Spleen (tissue), 11 donors: Measurements from ENCODE around the gene KLK7. TPM values are rescaled to one million over a fixed set of nuclear protein-coding genes. Genes with fewer than 3 reads are reported as not detected.

Experiments used
- DNase-seq: peaks from one replicate; pipeline ENCODE4 v3.0.0-alpha.2; 2020
- H3K27ac ChIP-seq, 8 donors: fragments of 200-600 bp; sonication (generic) in 7 of 8; 1 replicate in 4 of 8; 2 replicates in 4 of 8; pipeline versions ENCODE4 v1.5.0 to v1.8.0; 2016 to 2021; ENCODE audit warnings: inconsistent platforms in 4 of 8, mild to moderate bottlenecking in 4 of 8, moderate library complexity in 1 of 8
- H3K27me3 ChIP-seq, 7 donors: fragments of 200-600 bp; sonication (generic) in 6 of 7; replicated peaks in 1 of 7; 1 replicate in 4 of 7; 2 replicates in 3 of 7; pipeline versions ENCODE4 v1.5.0 to v1.8.0; 2016 to 2021; ENCODE audit warnings: inconsistent platforms in 3 of 7, mild to moderate bottlenecking in 1 of 7
- H3K36me3 ChIP-seq, 6 donors: fragments of 200-600 bp; sonication (generic) in 5 of 6; 1 replicate in 4 of 6; 2 replicates in 2 of 6; pipeline versions ENCODE4 v1.5.0 to v1.8.0; 2016 to 2021; ENCODE audit warnings: inconsistent platforms in 2 of 6
- H3K4me1 ChIP-seq, 6 donors: fragments of 200-600 bp; sonication (generic) in 5 of 6; 1 replicate in 3 of 6; 2 replicates in 3 of 6; pipeline versions ENCODE4 v1.5.0 to v1.8.0; 2016 to 2021; ENCODE audit warnings: inconsistent platforms in 3 of 6
- H3K4me3 ChIP-seq, 8 donors: fragments of 200-600 bp; sonication (generic) in 7 of 8; 1 replicate in 4 of 8; 2 replicates in 4 of 8; pipeline versions ENCODE4 v1.5.0 to v1.8.0; 2016 to 2021; ENCODE audit warnings: inconsistent platforms in 4 of 8, mild to moderate bottlenecking in 4 of 8, moderate library complexity in 2 of 8
- H3K9me3 ChIP-seq, 8 donors: fragments of 200-600 bp; sonication (generic) in 7 of 8; 1 replicate in 4 of 8; 2 replicates in 4 of 8; pipeline versions ENCODE4 v1.5.0 to v1.8.0; 2016 to 2021; ENCODE audit warnings: inconsistent platforms in 4 of 8
- CTCF ChIP-seq, 11 experiments: fragments of 200-600 bp in 7 of 11; fragments of 450-650 bp in 4 of 11; sonication (generic) in 4 of 11; IDR thresholded peaks in 8 of 11; conservative IDR thresholded peaks in 3 of 11; 1 replicate in 7 of 11; 2 replicates in 4 of 11; pipeline versions ENCODE4 v1.4.0 to v1.8.0; 2016 to 2021; ENCODE audit warnings: antibody characterized with exemption in 11 of 11, inconsistent platforms in 4 of 11, mild to moderate bottlenecking in 1 of 11
- POLR2A ChIP-seq, 3 donors: fragments of 450-650 bp; IDR thresholded peaks; one replicate each; pipeline ENCODE4 v1.5.1; 2017; ENCODE audit warnings: antibody characterized with exemption in 3 of 3, mild to moderate bottlenecking in 1 of 3
- POLR2AphosphoS5 ChIP-seq, 3 donors: sonication (generic); formaldehyde crosslinking; IDR thresholded peaks; one replicate each; pipeline ENCODE4 v1.5.1; 2017; ENCODE audit warnings: antibody characterized with exemption in 3 of 3
- WGBS, 5 donors: extraction: QIAGEN DNeasy Blood & Tissue Kit in 3 of 5; methylation state at CpG; one replicate each; pipeline versions ENCODE4 v1.1.5 to v1.1.7; 2013 to 2018; 5-methylcytosine and 5-hydroxymethylcytosine counted together
- intact Hi-C: fragments of 100-400 bp; cut with DNase I; formaldehyde crosslinking; loops from one replicate; pipeline ENCODE4 v1.15.0; 2023; ENCODE audit warnings: low total_unique reads
- polyA plus RNA-seq, 3 donors: library from polyadenylated mRNA; stranded (reverse); fragments of 200-250 nt; gene quantifications; one replicate each; pipeline ENCODE4 v1.2.1, GENCODE V29; 2013
- total RNA-seq, 7 donors: library from RNA; depleted of rRNA in 3 of 7; stranded (reverse); fragments of >200 nt in 3 of 7; fragmentation: NEBNext Ultra II Directional in 4 of 7; extraction: Animal tissue kit (Norgen Biotek cat#: 25700) in 4 of 7; gene quantifications; one replicate each; pipeline versions ENCODE4 v1.1.0 to v1.2.1, GENCODE V29; 2016 to 2021
- donor health status: healthy with polysubstance abuse.
- donor health status: DM: no; HTN: no; CAD: no; lungs with moderate emphysema.
- donor health status: DM: no; HTN: no; CAD: no.
- donor health status: Bipolar disorder and iron deficiency.
- donor health status: healthy.
- donor health status: DM: no; HTN: no; CAD: no.
- donor health status: DM: yes; HTN: yes; CAD: no.

The KLK7 gene
- total and polyA plus RNA-seq, 10 donors: 0.03 to 1.6 (median 0.23) TPM; not detected in 5

GRCh38 chr19:51029718-51030117, 46.0 kb upstream of the KLK7 start:
- H3K4me1 ChIP-seq: no peaks in the 10 kb centered on the region
- H3K27me3 ChIP-seq: peaks cover 0 to 90% (median 12%) of the 10 kb centered on the region in 7 donors
- TF ChIP-seq POLR2A (IDR thresholded peaks at IDR 0.05) (no peak), POLR2AphosphoS5 (IDR thresholded peaks at IDR 0.05) (no peak), CTCF (IDR thresholded peaks at IDR 0.05 in 8 of 11, conservative IDR thresholded peaks at IDR 0.05 in 3 of 11) (no peak)
- H3K36me3 ChIP-seq: no peaks in the 10 kb centered on the region
- no peak overlapping the region for H3K27ac ChIP-seq
- DNase-seq: no peak
- WGBS, 5 donors: 65 to 87% (median 80%) methylated on average over 2 of the region's 2 CpGs
- H3K4me3 ChIP-seq: no peak overlapping the region
- H3K9me3 ChIP-seq: no peaks in the 10 kb centered on the region
- intact Hi-C loops: no loop called here

DNA sequence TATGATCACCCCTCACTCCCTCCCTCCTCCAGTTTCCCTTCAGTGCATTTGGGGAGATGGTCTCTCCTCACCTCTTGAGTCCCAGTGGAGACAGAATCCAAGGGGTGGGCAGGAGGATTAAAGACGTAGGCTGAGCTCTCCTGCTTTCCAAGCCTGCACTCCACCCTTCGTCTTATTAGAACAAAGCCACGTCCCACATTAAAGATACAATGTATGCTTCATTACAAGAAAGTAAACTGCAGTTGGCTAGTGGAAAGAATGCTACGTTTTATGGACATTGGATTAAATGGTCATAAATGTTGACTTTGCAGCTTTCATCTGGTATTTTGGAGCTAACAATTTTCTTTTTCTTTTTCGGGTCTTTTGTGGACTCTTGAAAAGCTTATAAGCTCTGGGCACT, 44.2 kb upstream of the KLK7 start:
- Histone ChIP-seq H3K4me1 (no peaks in the 10 kb centered on the region), H3K36me3 (no peaks in the 10 kb centered on the region), H3K27ac (no peak overlapping the region), H3K4me3 (no peak overlapping the region), H3K27me3 (peaks cover 0 to 90% (median 25%) of the 10 kb centered on the region in 7 donors), H3K9me3 (no peaks in the 10 kb centered on the region)
- intact Hi-C loops: no loop called here
- TF ChIP-seq POLR2AphosphoS5 (IDR thresholded peaks at IDR 0.05) (no peak), POLR2A (IDR thresholded peaks at IDR 0.05) (no peak), CTCF (IDR thresholded peaks at IDR 0.05 in 8 of 11, conservative IDR thresholded peaks at IDR 0.05 in 3 of 11) (no peak)
- WGBS, 5 donors: 66 to 74% (median 70%) methylated on average over 5 of the region's 5 CpGs
- no peak for DNase-seq

DNA sequence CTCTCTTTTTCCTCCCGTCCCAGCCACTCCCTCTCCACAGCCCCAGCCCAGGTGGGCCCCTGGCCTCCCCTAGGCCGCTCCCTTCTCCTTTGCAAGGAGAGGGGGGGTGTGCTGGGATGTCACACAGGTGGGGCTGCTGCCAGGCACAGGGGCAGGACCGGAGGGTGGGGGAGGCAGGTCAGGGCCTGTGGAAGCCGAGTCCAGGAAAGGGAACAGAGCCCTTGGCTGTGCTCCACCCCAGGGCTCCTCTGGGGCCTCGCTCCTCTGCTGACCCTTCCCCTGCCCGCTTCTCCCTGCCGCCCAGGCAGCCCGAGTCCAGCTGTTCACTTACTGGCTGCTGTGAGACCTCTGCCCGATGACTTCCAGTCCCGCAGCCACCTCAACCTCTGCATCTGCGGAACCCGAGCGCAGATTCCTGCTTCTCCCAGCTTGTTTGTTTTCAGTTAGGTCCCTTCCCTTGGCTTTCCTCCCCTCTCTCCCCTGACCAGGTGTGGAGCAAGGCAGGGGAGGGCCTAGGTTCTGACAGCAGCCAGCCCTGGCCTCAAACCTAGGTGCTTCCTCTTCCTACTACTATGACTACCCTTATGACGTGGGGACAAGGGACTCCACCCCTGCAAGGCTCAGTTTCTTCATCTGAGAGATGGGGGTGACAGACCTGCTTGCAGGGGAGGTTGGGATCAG, 43.5 kb upstream of the KLK7 start:
- no peak overlapping the region for H3K27ac ChIP-seq
- intact Hi-C loops: no loop called here
- no peaks in the 10 kb centered on the region for H3K9me3 ChIP-seq
- H3K27me3 ChIP-seq: peaks cover 0 to 91% (median 25%) of the 10 kb centered on the region in 7 donors
- H3K36me3 ChIP-seq: no peaks in the 10 kb centered on the region
- no peak overlapping the region for H3K4me3 ChIP-seq
- no peak for TF ChIP-seq POLR2A (IDR thresholded peaks at IDR 0.05)
- TF ChIP-seq CTCF (IDR thresholded peaks at IDR 0.05 in 8 of 11, conservative IDR thresholded peaks at IDR 0.05 in 3 of 11): no peak
- no peak for TF ChIP-seq POLR2AphosphoS5 (IDR thresholded peaks at IDR 0.05)
- H3K4me1 ChIP-seq: no peaks in the 10 kb centered on the region
- 53 to 58% (median 56%) methylated on average over 13 to 14 of the region's 14 CpGs for WGBS, 5 donors
- DNase-seq: no peak

DNA sequence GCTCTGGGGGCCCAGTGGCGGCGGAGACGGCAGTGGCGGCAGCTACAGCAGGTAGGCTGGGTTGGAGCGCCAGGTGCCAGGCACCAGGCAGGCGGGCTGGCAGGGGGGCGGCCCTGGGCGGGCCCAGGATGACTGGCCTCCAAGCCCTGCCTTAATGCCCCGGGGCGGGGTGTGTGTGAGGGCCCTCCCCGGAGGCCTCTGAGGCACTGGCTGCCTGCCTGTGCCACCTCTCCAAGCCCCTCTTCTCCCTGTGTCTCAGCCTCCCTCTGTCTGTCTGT, 42.8 kb upstream of the KLK7 start, which contains the start of gene KLK11:
Gene KLK11 (minus strand): TSS at position 63 of the 278 bp plus-strand sequence. CDS start 985 bp downstream, outside the sequence.
- peaks cover 0 to 92% (median 25%) of the 10 kb centered on the region in 7 donors for H3K27me3 ChIP-seq
- no peaks in the 10 kb centered on the region for H3K36me3 ChIP-seq
- no peak within 1 kb of the TSS for H3K4me3 ChIP-seq
- no peaks in the 10 kb centered on the region for H3K9me3 ChIP-seq
- WGBS, 5 donors: 62 to 91% (median 81%) methylated on average over 5 to 11 of the region's 11 CpGs
- TF ChIP-seq POLR2A (IDR thresholded peaks at IDR 0.05): no peak
- no peak for TF ChIP-seq CTCF (IDR thresholded peaks at IDR 0.05 in 8 of 11, conservative IDR thresholded peaks at IDR 0.05 in 3 of 11)
- TF ChIP-seq POLR2AphosphoS5 (IDR thresholded peaks at IDR 0.05): no peak
- intact Hi-C loops: no loop called here
- no peaks in the 10 kb centered on the region for H3K4me1 ChIP-seq
- H3K27ac ChIP-seq: no peak within 1 kb of the TSS
- no peak for DNase-seq
